ENCODE measurements around the gene MCAT.
"Not testable (repeated sequence)": the region's sequence is repeated elsewhere in the genome, so short reads cannot be mapped to it uniquely, and the experiment has no call there.

MCAT gene

DNA sequence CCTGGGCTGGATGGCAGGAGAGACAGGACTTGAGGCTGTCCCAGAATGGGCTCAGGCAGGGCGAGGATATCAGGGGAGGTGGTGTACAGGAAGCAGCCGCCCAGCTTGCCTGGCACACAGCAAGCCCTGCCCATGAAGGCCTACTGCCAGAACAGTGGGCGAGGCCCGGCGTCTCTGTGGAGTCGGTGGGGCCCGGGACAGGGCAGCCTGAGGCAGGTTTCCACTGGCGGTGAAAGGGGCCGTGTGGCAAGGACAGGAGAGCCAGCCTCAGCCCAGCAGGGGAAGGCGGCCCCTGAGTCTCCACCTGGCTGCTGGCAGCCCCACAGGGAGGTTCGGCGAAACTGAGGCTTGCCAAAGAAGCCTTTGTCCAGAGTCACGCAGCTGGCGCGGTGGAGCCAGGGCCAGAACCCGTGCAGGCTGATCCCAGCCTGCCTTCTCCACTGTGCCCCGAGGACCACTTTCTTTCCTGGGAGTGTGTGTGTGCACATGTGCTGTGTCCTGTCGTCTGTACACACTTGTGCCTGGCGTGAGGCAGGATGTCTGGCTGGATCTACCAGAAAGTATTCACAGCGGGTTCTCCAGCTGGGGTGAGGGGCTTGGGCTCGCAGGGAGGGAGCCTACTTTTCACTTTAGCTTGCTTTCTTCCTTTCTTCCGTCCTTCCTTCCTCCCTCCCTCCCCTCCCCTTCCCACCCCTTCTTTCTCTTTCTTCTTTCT is 9.3 kb upstream of the MCAT start:
- peak; percentile 45 for DNase-seq

DNA sequence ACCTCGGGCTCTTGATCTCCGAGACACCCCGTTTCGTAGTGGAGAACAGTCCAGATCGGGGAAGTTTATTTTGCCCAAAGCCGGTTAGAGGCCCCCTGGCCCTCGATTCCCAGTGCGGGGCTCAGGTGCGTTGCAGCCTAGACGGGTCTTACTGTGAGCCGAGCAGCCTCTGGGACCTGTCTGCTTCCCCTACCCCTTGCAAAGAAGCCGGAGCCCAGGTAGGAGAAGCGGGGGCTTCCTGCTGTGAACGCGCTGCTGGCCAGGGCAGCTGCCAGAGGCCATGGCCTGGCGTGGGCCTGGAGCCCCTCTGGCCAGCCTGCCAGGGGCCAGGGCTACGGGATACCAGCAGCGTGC is 8.8 kb upstream of the MCAT start:
- DNase-seq: no peak

DNA sequence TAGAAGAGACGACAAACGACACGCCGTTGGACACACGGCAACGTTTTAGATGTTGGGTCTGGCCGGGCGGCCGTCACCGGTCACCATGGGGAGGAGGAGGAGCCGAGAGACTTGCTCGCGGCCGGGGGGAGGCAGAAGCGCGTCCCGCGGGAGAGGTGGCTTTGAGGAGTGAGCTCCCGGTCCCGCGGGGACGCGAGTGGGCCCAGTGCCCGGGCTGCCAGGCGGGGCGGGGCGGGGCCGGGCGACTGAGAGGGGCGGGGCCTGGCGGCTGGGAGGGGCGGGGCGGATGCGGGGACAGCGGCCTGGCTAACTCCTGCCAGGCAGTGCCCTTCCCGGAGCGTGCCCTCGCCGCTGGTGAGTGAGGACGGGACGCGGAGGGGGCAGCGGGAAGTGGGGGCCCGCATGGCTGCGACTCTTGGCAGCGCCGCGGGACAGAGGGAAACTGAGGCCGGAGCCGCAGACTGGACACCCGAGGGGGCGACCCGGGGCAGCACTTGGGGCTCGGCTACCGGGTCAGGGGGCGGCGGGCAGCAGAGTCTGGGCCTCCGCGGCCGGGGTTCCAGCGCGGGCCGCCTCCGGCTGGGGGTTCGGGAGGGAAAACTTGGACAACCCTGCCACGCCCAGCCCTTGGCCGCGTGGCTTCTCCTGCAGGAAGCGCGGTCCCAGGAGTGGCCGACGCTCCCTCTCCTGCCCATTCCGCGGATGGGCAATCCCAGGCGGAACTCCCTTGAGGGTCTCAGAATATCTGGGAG is 8.2 kb upstream of the MCAT start, which contains the start of gene TSPO:
Gene TSPO (plus strand): TSS at position 309 of the 752 bp plus-strand sequence. CDS start 7,680 bp downstream, outside the sequence.
- peak; percentile 58 for DNase-seq

DNA sequence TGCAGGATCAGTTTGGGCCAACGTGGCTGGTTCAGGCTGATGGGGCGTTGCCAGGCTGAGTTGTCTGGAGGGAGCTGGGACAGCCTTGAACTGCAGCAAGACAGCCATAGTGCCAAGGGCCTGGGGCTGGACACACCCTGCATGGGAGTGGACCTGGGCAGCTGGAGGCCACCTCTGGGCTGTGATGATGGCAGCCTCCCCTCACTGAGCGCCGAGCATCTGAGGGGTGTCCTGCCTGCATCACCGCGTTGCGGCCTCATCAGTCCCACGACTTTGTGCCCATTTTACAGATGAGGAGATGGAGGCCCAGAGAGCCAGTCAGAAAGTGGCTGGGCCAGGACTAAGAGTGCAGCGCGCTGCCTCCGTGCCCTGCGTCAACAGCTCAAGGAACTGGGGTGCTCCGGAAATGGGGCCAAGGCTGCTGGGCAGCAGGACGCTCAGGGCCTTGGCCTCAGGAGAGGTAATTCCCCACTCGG is 7.6 kb upstream of the MCAT start:
- DNase-seq: no peak

DNA sequence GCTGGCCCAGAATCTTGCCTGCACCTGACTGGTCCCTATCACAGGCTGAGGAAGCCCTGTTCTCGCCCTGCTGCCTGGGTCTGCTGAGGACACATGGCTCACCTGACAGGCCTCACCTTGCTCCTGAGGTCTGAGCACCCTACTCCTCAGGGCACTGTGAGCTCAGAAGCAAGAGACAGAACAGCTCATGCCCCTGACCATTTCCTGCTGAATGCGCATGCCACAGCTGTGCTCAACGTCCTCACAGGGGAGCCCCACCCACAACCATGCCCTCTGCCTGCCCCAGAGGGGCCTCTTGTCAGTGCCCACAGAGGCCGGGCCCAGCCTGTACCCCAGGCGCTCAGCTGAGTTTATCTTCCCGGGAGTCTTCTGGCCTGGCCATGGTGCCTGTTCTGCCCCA is 5.4 kb upstream of the MCAT start:
- DNase-seq: no peak

DNA sequence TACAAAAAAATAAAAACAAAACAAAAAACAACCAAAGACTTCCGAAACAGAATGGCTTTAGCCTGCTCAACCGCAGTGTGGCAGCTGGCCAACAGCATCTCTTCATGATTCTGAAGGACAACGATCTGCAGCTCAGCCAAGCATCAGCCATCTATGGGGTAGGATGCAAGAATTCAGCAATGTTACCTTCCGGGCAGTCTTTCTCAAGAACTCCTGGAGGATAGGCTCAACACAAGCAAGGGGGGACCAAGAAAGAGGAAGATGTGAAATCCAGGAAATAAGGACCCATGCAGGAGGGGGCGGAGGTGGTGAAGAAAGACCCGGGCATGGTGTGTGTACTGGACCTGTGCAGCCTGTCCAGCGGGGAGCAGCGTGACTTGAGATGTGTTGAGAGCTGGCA is 4.6 kb upstream of the MCAT start:
- no peak for DNase-seq

DNA sequence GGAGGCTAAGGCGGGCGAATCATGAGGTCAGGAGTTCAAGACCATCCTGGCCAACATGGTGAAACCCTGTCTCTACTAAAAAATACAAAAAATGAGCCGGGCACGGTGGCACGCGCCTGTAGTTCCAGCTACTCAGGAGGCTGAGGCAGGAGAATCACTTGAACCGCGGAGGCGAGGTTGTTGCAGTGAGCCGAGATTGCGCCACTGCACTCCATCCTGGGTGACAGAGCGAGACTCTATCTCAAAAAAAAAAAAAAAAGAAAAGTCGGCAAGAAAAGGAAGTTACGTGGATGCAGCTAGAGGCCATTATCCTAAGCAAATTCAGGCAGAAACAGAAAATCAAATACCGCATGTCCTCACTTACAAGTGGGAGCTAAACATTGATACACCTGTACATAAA is 3.1 kb upstream of the MCAT start:
- DNase-seq: not testable (repeated sequence)

DNA sequence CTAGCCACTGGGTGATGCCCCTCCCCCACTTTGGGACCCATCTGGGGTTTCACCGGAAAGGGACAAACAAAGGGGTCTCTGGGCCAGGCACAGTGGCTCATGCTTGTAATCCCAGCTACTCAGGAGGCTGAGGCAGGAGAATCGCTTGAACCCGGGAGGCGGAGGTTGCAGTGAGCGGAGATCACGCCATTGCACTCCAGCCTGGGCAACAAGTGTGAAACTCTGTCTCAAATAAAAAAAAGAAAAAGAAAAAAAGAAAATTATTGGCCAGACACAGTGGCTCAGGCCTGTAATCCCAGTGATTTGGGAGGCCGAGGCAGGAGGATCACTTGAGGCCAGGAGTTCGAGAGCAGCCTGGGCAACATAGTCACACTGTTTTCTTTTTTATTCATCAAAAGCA is 2.2 kb upstream of the MCAT start:
- DNase-seq: not testable (repeated sequence)

DNA sequence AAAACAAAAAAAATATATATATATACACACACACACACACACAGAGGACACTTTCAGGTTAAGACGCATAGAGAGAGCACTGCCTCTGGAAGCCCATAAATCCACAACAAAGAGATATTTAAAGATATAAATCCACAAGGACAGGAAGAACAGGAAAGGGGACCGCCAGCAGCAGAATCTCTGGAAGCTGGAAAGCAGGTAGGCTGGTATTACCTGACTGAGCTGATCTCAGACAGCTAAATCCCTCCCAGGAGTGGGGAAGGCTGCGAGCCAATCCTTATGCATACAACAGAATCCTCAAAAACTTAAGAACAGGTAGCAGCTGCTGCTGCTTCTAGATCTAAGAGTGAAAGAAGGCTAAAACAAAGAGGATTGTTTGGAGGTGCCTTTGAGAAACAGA is 1.8 kb upstream of the MCAT start:
- no peak for DNase-seq

DNA sequence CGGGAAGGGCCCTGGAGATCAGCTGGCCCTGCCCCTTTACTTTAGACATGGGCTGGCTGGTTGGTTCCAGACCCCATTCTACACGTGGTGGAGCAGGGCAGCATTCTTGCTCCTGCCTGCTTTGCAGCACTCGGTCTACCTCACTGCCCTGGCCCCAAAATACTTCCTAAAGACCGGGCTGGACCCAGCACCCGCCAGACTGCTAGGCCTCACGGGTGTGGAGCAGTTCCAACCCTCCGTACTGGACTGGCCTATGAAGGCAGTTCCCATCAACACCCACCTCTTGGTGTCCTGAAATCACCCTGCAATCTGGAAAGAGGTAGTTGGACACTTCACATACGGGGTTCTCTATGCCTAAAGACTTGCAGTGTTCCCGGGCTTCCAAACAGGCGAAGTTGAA is 6.4 kb downstream of the MCAT start:
- no peak for DNase-seq

DNA sequence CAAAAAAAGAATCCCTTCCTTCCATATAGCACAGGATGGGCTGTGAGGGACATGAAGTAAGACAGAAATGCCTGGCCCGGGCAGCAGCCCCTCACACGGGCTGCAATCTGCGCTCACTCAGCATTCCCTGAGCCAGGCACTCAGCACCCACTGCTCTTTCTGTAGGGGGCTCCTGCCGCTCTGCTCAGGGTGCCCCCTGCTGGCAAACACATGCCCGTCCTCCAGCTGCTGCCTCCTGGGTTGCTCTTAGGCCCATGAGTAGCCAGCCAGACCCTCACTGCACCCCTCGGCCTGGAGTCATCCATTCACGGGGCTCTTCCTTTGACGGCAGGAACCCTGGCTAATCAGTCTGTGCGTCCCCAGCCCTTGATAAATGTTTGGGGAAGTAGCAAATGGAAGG is 6.9 kb downstream of the MCAT start:
- peak; percentile 24 for DNase-seq

DNA sequence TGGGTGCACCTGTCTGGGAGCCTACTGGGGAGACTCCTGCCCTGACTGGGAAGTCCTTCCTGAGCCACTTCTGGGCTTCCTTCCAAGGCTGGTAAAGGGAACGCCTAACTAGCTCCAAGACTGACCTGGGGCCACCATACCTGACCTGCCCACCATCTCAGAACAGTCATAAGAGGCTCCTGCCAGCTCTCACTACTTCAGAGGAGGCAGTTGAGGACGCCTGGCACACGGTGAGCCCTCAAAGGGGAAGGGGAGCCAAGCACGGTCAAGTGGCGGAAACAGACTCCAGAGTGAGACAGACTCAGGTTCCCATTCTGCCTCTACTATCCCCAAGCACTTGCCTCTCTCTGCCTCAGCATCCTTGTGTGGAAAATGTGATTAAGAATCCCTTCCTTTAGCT is 7.6 kb downstream of the MCAT start:
- no peak for DNase-seq

DNA sequence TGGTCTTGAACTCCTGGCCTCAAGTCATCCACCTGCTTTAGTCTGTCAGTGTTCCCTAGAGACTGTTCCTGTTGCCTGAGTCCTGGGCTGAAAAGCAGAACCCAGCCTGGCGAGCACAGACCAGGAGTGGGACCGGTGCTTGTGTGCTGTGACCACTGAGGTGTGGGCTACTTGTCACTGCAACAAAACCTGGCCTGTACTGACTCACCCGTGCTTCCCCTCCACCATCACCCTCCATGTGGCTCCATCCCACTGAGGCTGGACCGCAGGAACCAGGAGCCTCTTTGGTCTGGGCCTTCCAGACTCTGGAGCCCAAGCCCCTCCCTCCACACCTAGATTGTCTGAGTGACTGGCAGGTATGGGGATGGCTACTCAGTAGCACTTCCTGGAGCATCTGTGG is 8.6 kb downstream of the MCAT start:
- DNase-seq: no peak

DNA sequence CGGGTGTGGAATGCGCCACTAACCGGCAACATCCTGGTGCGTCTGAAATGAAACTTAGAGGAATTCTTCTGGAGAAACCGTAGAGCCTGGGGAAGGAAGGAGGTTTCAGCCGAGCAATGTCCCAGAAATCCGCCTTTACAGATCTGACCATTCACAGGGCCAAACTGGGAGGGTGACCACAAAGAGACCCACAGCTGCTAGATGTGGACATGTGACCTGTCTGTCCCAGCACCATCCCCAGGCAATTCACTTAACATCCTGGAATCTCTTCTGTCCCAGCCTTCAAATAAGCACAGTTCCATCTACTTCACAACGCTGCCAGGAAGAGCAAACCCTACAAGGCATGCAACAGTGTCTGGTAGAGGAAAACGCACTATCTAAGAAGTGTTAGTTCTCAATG is 9.8 kb downstream of the MCAT start:
- DNase-seq: no peak

DNA sequence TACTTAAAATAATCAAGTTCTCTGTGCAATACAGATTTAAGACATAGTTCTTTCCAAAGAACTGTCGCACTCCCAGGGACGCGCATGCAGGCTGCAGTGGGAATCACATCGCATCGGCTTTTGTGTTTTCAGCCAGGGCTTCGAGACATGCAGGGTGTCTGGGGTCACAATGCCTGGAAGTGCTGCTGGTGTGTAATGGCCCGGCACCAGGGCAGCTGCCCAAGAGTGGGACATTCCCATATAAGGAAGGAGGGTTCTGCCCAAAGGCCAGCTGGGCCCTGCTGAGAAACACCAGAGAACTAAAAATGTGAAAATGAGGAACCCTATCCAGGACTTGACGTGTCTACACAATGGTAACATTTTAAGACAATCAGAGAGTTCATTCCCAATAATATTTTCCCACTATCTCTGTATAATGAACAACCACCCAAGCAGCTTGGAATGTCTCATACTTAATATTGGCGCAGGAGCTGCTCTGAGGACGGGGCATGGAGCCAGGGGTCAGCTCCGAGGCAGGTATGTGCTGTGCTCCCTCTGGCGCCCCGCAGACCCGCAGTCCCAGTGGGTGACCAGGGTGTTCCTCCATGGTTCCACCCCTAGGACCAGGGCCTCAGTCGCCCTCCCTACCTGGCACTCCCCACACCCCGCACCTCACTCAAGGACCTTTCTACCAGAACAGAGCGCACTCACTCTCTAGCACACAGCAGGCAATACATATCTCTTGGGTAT is 11.3 kb downstream of the MCAT start:
- no peak for DNase-seq

DNA sequence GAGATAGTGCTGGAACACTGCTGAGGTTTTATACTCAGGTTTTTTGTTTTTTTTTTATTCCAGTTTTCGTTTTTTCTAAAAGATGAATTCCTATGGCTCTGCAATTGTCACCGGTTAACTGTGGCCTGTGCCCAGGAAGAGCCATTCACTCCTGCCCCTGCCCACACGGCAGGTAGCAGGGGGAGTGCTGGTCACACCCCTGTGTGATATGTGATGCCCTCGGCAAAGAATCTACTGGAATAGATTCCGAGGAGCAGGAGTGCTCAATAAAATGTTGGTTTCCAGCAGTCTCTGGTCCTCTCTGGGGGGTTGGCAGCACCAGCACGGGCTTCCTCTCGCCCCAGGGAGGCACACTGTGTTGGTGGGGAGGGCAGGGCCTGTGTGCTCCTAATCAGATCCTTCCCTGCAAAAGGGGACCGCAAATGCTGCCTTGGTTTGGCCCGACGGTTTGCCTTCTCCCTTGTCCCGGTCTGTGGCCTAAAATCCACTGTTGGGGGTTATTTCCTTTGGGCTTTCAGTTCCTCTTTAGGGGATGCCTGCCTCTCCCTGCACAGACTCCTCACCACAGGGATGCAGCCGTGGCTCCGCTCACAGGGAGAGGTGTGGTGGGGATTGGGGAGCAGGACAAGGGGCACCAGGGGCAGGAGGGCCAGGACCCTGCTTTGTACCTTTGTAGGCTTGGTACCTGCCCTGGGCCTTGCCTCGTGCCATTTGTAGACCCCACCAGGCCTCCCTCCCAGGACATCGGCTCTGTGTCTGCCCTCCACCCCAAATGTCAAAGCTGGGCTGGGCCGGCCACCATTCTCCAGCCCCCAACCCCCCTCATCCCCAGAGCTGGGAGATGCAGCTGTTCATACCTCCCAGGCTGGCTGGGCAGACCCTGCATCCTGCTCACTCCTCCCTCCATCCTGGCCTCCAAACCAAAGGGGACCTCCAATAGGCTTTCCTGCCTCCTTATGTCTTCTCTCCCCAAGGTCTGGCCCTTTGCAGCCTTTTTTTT is 13.5 kb downstream of the MCAT start:
- DNase-seq: no peak

DNA sequence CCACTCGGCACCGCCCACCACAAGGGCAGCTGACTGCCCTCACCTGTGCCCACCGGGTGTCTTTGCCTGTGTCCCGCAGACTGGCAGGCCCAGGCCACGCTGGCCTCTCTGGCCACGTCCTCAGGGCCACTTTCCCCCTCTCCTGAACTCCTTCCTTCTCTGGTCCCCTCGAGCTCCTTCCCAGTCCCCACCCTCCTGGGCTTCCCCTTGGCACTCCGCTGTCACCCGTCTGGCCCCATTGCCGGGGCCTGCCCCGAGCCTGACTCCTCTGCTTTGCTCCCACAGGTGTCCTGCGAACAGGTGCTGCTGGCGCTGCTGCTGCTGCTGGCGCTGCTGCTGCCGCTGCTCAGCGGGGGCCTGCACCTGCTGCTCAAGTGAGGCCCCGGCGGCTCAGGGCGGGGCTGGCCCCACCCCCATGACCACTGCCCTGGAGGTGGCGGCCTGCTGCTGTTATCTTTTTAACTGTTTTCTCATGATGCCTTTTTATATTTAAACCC is 14.2 kb downstream of the MCAT start:
- no peak for DNase-seq

DNA sequence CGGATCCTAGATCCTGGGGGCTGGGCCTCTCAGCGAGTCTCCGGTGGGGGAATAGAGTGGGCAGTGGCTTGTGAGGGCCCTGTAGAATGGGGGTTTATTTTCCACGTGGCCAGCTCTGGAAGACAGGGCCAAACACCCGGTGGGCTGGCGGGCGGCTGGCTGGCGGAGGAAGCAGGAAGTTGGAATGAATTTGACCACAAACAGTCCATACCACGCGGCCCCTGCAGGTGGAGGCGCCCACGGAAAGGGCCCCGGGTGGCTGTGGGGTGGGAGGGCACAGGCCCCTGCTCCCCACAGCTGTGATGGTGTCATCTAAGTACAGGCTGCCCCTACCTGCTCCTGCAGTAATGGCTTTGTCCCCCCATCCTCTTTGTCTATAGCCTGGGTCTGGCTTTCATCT is 15.1 kb downstream of the MCAT start:
- no peak for DNase-seq

DNA sequence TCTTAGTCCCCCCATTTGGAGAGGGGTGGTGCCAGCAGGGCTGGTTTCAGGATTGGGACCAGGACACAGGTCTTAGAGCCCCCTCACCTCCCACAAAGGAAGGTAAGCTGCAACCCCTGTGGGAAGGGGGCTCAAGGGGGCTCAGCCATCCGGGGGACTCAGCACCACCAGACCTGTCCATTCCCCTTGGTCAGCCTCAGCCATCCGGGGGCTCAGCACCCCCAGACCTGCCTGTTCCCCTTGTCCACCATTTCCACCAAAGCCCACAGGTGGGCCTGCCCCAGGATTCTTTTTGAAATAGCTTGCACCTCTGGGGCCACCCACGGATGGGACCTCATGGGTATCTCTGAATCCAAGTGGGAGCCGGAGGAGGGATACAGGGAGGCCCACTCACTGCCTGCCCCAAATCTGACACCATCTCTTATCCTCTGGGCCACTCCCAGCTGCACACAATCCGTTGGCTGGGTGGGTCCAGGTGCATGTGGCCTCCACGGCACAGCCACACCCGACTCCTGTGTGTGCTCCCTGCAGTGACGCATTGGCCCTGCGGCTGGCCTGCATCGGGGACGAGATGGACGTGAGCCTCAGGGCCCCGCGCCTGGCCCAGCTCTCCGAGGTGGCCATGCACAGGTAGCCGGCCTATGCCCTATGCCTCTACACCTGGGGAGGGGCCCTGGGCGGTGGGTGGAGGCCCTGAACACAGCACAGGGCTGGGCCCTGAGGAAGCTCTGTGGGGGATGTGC is 15.9 kb downstream of the MCAT start:
- no peak for DNase-seq

DNA sequence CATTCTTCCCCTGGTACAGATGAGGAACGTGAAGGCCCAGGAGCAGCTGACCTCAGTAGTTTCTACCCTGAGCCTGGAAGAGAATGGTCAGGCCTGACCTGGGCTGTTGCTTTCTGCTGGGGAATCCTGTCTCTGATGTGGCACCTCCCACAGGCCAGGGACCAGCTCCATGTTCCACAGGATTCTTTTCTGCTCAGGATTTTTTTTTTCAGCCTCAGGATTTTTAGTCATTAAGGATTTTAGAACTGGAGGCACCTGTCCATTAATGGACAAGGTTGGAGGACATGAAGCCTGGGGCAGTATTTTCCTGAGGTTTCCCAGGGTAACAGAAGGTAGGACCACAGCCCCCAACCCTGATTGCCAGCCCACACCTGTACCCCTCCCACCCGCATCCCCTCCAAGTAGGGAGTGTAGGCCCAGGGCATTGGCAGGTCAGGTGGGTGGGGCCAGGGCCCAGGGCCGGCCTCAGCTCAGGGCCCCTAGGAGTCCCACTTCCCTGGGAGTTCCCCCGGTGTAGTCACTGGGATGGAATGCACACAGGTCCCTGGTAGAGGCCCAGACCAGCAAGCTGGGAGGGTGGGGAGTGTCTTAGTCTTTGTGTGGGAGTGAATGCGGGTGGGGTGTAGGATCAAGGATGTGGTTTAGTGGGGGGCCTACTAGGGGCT is 16.6 kb downstream of the MCAT start:
- DNase-seq: no peak

DNA sequence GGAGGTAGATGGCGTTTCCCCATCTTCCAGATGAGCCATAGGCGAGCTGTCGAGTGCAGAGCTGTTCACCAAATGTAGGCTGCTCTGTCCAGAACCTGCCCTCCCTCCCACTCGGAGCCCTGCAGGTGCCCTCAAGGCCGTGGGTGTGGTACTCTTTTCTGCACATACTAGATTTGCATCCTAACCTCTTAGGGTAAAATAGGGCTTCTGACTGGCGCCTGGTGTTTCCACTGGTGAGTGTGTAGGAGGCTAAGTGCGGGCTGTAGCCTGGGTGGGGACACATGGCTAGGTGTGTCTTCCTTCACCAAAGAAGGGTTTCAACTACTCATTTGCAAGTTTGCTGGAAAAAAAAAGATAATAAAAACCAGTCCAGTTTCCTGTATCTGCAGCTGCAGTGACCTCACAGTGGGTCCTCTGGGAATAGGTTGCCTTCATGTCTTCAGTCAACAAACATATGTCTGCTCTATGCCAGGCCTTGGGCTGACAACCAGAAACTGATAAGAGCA is 24.2 kb downstream of the MCAT start:
- no peak for DNase-seq
